CD4-positive, CD25-positive, alpha-beta regulatory T cell (primary cell): ENCODE measurements around the gene MAPKAP1. TPM values are rescaled to one million over a fixed set of nuclear protein-coding genes. Genes with fewer than 3 reads are reported as not detected.

Source experiments
- ATAC-seq, 2 donors: fragments of 150-1000 bp; cut with Tn5 transposase; one replicate each; pipeline ENCODE4 v1.10.0; 2021; ENCODE audit warnings: low read depth in 2 of 2, moderate number of reproducible peaks in 2 of 2, moderate library complexity in 1 of 2
- DNase-seq, 3 donors: peaks; one replicate each; pipeline versions ENCODE4 v3.0.0 to v3.0.0-alpha.2; 2012 to 2022; ENCODE audit warnings: mixed read lengths in 1 of 3
- H3K27ac ChIP-seq: one replicate; pipeline ENCODE4 v1.7.0; 2013; ENCODE audit warnings: mild to moderate bottlenecking, low read length; ENCODE audit not compliant: insufficient read depth, poor library complexity, severe bottlenecking
- H3K27me3 ChIP-seq: one replicate; pipeline ENCODE4 v1.7.0; 2013; ENCODE audit warnings: low read length; ENCODE audit not compliant: control insufficient read depth, insufficient read depth
- H3K36me3 ChIP-seq: one replicate; pipeline ENCODE4 v1.7.0; 2013; ENCODE audit warnings: mild to moderate bottlenecking, low read length, moderate library complexity; ENCODE audit not compliant: control insufficient read depth, insufficient read depth
- H3K4me1 ChIP-seq: 2 replicates; pipeline ENCODE4 v1.7.0; 2013; ENCODE audit warnings: mild to moderate bottlenecking, low read length; ENCODE audit not compliant: insufficient read depth, control insufficient read depth, poor library complexity, severe bottlenecking
- H3K4me3 ChIP-seq: one replicate; pipeline ENCODE4 v1.7.0; 2013; ENCODE audit warnings: low read depth, mild to moderate bottlenecking, low read length, moderate library complexity
- H3K9me3 ChIP-seq, 2 experiments: 1 replicate in 1 of 2; 2 replicates in 1 of 2; pipeline ENCODE4 v1.7.0; 2013; ENCODE audit warnings: low read length in 2 of 2, mild to moderate bottlenecking in 1 of 2, moderate library complexity in 1 of 2; ENCODE audit not compliant: control insufficient read depth in 2 of 2
- H3K27ac Mint-ChIP-seq, 3 donors: one replicate each; pipeline ENCODE4 v1.8.0; 2020 to 2022; ENCODE audit warnings: mild to moderate bottlenecking in 3 of 3, mixed read lengths in 3 of 3, moderate library complexity in 2 of 3
- H3K27me3 Mint-ChIP-seq: one replicate; pipeline ENCODE4 v1.8.0; 2022; ENCODE audit warnings: mild to moderate bottlenecking, mixed read lengths
- H3K36me3 Mint-ChIP-seq: one replicate; pipeline ENCODE4 v1.8.0; 2020; ENCODE audit warnings: mixed read lengths
- H3K4me1 Mint-ChIP-seq, 4 donors: one replicate each; pipeline ENCODE4 v1.8.0; 2020 to 2022; ENCODE audit warnings: mixed read lengths in 4 of 4, mild to moderate bottlenecking in 1 of 4
- H3K4me3 Mint-ChIP-seq, 4 donors: one replicate each; pipeline ENCODE4 v1.8.0; 2020 to 2022; ENCODE audit warnings: mild to moderate bottlenecking in 4 of 4, mixed read lengths in 4 of 4, moderate library complexity in 3 of 4
- H3K9me3 Mint-ChIP-seq, 7 donors: one replicate each; pipeline ENCODE4 v1.8.0; 2020 to 2022; ENCODE audit warnings: mixed read lengths in 7 of 7, mild to moderate bottlenecking in 3 of 7, moderate library complexity in 2 of 7
- polyA plus RNA-seq, 4 donors: library from polyadenylated mRNA; unstranded; fragments of 300-500 nt; fragmentation: Illumina TruSeq; gene quantifications; one replicate each; pipeline ENCODE4 v1.2.3, GENCODE V29; 2021
- total RNA-seq: library from RNA; stranded (reverse); gene quantifications from one replicate; pipeline ENCODE4 v1.2.3, GENCODE V29; 2022

MAPKAP1 gene
- total and polyA plus RNA-seq, 5 donors from 2014 or later = 40.8 to 53.2 (median 47.3) TPM

- peaks cover 0 to 2% (median 0%) of the 10 kb centered on the region in 4 donors for H3K4me1 Mint-ChIP-seq
- peaks cover 4% of the 10 kb centered on the region for H3K27me3 Mint-ChIP-seq
- no peak overlapping the region for H3K27ac Mint-ChIP-seq
- DNase-seq (no peak), ATAC-seq (no peak)
- H3K36me3 Mint-ChIP-seq = peaks cover 6% of the 10 kb centered on the region
- no peak overlapping the region for H3K4me3 ChIP-seq
- no peaks in the 10 kb centered on the region for H3K9me3 Mint-ChIP-seq
- no peaks in the 10 kb centered on the region for H3K9me3 ChIP-seq
- H3K36me3 ChIP-seq = no peaks in the 10 kb centered on the region
- no peak overlapping the region for H3K4me3 Mint-ChIP-seq
- H3K27ac ChIP-seq = no peak overlapping the region
- no peaks in the 10 kb centered on the region for H3K4me1 ChIP-seq
- no peaks in the 10 kb centered on the region for H3K27me3 ChIP-seq
Observed at GRCh38 chr9:125421166-125421565, 285.8 kb downstream of the MAPKAP1 start.

GRCh38 chr9:125418404-125418803 lies 288.6 kb downstream of the MAPKAP1 start:
- H3K4me1 Mint-ChIP-seq = peaks cover 0 to 2% (median 0%) of the 10 kb centered on the region in 4 donors
- no peak overlapping the region for H3K27ac Mint-ChIP-seq
- Histone ChIP-seq H3K36me3 (no peaks in the 10 kb centered on the region), H3K4me1 (no peaks in the 10 kb centered on the region), H3K4me3 (no peak overlapping the region), H3K9me3 (no peaks in the 10 kb centered on the region), H3K27ac (no peak overlapping the region), H3K27me3 (no peaks in the 10 kb centered on the region)
- H3K4me3 Mint-ChIP-seq = no peak overlapping the region
- ATAC-seq (no peak), DNase-seq (no peak)
- no peaks in the 10 kb centered on the region for H3K9me3 Mint-ChIP-seq
- H3K36me3 Mint-ChIP-seq = peaks cover 6% of the 10 kb centered on the region
- H3K27me3 Mint-ChIP-seq = peaks cover 4% of the 10 kb centered on the region

GRCh38 chr9:125416517-125416916 lies 290.5 kb downstream of the MAPKAP1 start:
- Mint-ChIP-seq H3K27ac (no peak overlapping the region), H3K9me3 (no peaks in the 10 kb centered on the region), H3K4me1 (peaks cover 0 to 2% (median 0%) of the 10 kb centered on the region in 4 donors), H3K4me3 (no peak overlapping the region), H3K27me3 (peaks cover 5% of the 10 kb centered on the region), H3K36me3 (peaks cover 6% of the 10 kb centered on the region)
- Histone ChIP-seq H3K4me1 (no peaks in the 10 kb centered on the region), H3K27me3 (no peaks in the 10 kb centered on the region), H3K4me3 (no peak overlapping the region), H3K9me3 (no peaks in the 10 kb centered on the region), H3K36me3 (no peaks in the 10 kb centered on the region), H3K27ac (no peak overlapping the region)
- DNase-seq = no peak
- ATAC-seq = no peak

GRCh38 chr9:125415583-125416460 lies 291.2 kb downstream of the MAPKAP1 start:
- Histone ChIP-seq H3K27me3 (no peaks in the 10 kb centered on the region), H3K27ac (no peak overlapping the region), H3K9me3 (no peaks in the 10 kb centered on the region), H3K4me1 (no peaks in the 10 kb centered on the region), H3K36me3 (no peaks in the 10 kb centered on the region), H3K4me3 (no peak overlapping the region)
- no peak for DNase-seq
- peaks cover 11% of the 10 kb centered on the region for H3K27me3 Mint-ChIP-seq
- peaks cover 0 to 2% (median 0%) of the 10 kb centered on the region in 4 donors for H3K4me1 Mint-ChIP-seq
- no peak overlapping the region for H3K4me3 Mint-ChIP-seq
- peaks cover 6% of the 10 kb centered on the region for H3K36me3 Mint-ChIP-seq
- H3K27ac Mint-ChIP-seq = peak overlapping the region in 1 of 3 donors; percentile 40
- no peaks in the 10 kb centered on the region for H3K9me3 Mint-ChIP-seq
- no peak for ATAC-seq

- Mint-ChIP-seq H3K4me3 (no peak overlapping the region), H3K9me3 (peaks cover 0 to 2% (median 0%) of the 10 kb centered on the region in 7 donors), H3K36me3 (peaks cover 3% of the 10 kb centered on the region), H3K4me1 (peaks cover 5 to 8% (median 7%) of the 10 kb centered on the region in 4 donors), H3K27me3 (peaks cover 16% of the 10 kb centered on the region), H3K27ac (no peak overlapping the region)
- H3K4me3 ChIP-seq = no peak overlapping the region
- peaks cover 2% of the 10 kb centered on the region for H3K4me1 ChIP-seq
- ATAC-seq (no peak), DNase-seq (no peak)
- H3K9me3 ChIP-seq = no peaks in the 10 kb centered on the region
- no peaks in the 10 kb centered on the region for H3K36me3 ChIP-seq
- H3K27me3 ChIP-seq = no peaks in the 10 kb centered on the region
- H3K27ac ChIP-seq = no peak overlapping the region
Observed at GRCh38 chr9:125413579-125413978, 293.4 kb downstream of the MAPKAP1 start.

GRCh38 chr9:125412166-125412565 lies 294.8 kb downstream of the MAPKAP1 start:
- peaks cover 3% of the 10 kb centered on the region for H3K36me3 Mint-ChIP-seq
- peaks cover 0 to 2% (median 0%) of the 10 kb centered on the region in 7 donors for H3K9me3 Mint-ChIP-seq
- no peak overlapping the region for H3K27ac Mint-ChIP-seq
- Histone ChIP-seq H3K4me1 (peaks cover 13% of the 10 kb centered on the region), H3K9me3 (no peaks in the 10 kb centered on the region), H3K4me3 (no peak overlapping the region), H3K27ac (no peak overlapping the region), H3K36me3 (no peaks in the 10 kb centered on the region), H3K27me3 (no peaks in the 10 kb centered on the region)
- no peak overlapping the region for H3K4me3 Mint-ChIP-seq
- peaks cover 20% of the 10 kb centered on the region for H3K27me3 Mint-ChIP-seq
- DNase-seq (no peak), ATAC-seq (no peak)
- H3K4me1 Mint-ChIP-seq = peaks cover 6 to 13% (median 7%) of the 10 kb centered on the region in 4 donors

GRCh38 chr9:125411171-125411756 lies 295.7 kb downstream of the MAPKAP1 start:
- Mint-ChIP-seq H3K4me1 (peaks cover 6 to 15% (median 7%) of the 10 kb centered on the region in 4 donors), H3K27me3 (peaks cover 23% of the 10 kb centered on the region), H3K36me3 (no peaks in the 10 kb centered on the region), H3K4me3 (peak overlapping the region in 2 of 4 donors; percentile 50), H3K9me3 (peaks cover 0 to 2% (median 0%) of the 10 kb centered on the region in 7 donors), H3K27ac (no peak overlapping the region)
- H3K27me3 ChIP-seq = no peaks in the 10 kb centered on the region
- no peak for DNase-seq
- H3K4me1 ChIP-seq = peaks cover 13% of the 10 kb centered on the region
- no peaks in the 10 kb centered on the region for H3K36me3 ChIP-seq
- no peak for ATAC-seq
- H3K9me3 ChIP-seq = no peaks in the 10 kb centered on the region
- no peak overlapping the region for H3K4me3 ChIP-seq
- no peak overlapping the region for H3K27ac ChIP-seq
